PC-3 (cell line): Measurements from ENCODE around the gene SPPL2B. TPM values are rescaled to one million over a fixed set of nuclear protein-coding genes. Genes with fewer than 3 reads are reported as not detected.
"Not testable (repeated sequence)": the region's sequence is repeated elsewhere in the genome, so short reads cannot be mapped to it uniquely, and the experiment has no call there.

Source experiments
- ATAC-seq: fragments of 200-7000 bp; cut with Tn5 transposase; 2 replicates; pipeline ENCODE4 v1.9.1; 2020; ENCODE audit warnings: mild to moderate bottlenecking, moderate library complexity
- BruUV-seq: library from RNA; stranded (reverse); fragments of 400-500 nt; replicated peaks from 2 replicates; lab custom pipeline; 2021; lab: Mats Ljungman, UMichigan
- CTCF ChIA-PET: fragments of 300-600 bp; sonication (Branson Sonifier 250); formaldehyde crosslinking; loops from one replicate; lab custom pipeline; 2022; ENCODE audit warnings: antibody characterized with exemption; lab: Charles Lee
- POLR2A ChIA-PET: fragments of 300-600 bp; sonication (Branson Sonifier 250); formaldehyde crosslinking; loops from one replicate; lab custom pipeline; 2022; ENCODE audit warnings: antibody characterized with exemption; ENCODE audit not compliant: unreplicated experiment; lab: Charles Lee
- DNase-seq: peaks from one replicate; pipeline ENCODE4 v3.0.0-alpha.2; 2015
- H2AFZ ChIP-seq: fragments of 300-600 bp; sonication (generic); 2 replicates; pipeline ENCODE4 v1.6.0; 2016; ENCODE audit warnings: antibody characterized with exemption, low read length
- H3F3A ChIP-seq: fragments of 300-600 bp; sonication (generic); one replicate; pipeline ENCODE4 v1.6.0; 2017; ENCODE audit warnings: antibody characterized with exemption, low read length, control low read depth, mild to moderate bottlenecking; ENCODE audit not compliant: unreplicated experiment
- H3K27ac ChIP-seq: fragments of 300-600 bp; sonication (generic); 2 replicates; pipeline ENCODE4 v1.5.1; 2016; ENCODE audit warnings: mild to moderate bottlenecking, low read length
- H3K27me3 ChIP-seq: fragments of 300-600 bp; sonication (generic); 2 replicates; pipeline ENCODE4 v1.6.1; 2016; ENCODE audit warnings: low read length, mixed read lengths
- H3K36me3 ChIP-seq: fragments of 300-600 bp; sonication (generic); 2 replicates; pipeline ENCODE4 v1.6.1; 2016; ENCODE audit warnings: low read depth, mixed run types, low read length, mixed read lengths
- H3K4me1 ChIP-seq: fragments of 300-600 bp; sonication (generic); 2 replicates; pipeline ENCODE4 v1.5.1; 2016; ENCODE audit warnings: low read length; ENCODE audit not compliant: insufficient read depth
- H3K4me2 ChIP-seq: fragments of 300-600 bp; sonication (generic); 2 replicates; pipeline ENCODE4 v1.6.0; 2016; ENCODE audit warnings: low read length
- H3K4me3 ChIP-seq: fragments of 300-600 bp; sonication (generic); 2 replicates; pipeline ENCODE4 v1.5.1; 2016; ENCODE audit warnings: mild to moderate bottlenecking, low read length, mixed read lengths
- H3K79me2 ChIP-seq: fragments of 300-600 bp; sonication (generic); 2 replicates; pipeline ENCODE4 v1.6.1; 2017; ENCODE audit warnings: low read length, mixed read lengths
- H3K9ac ChIP-seq: fragments of 300-600 bp; sonication (generic); 2 replicates; pipeline ENCODE4 v1.6.0; 2016; ENCODE audit warnings: mild to moderate bottlenecking, low read length
- H3K9me2 ChIP-seq: fragments of 300-600 bp; sonication (generic); replicated peaks from 2 replicates; pipeline ENCODE4 v1.6.1; 2016; ENCODE audit warnings: mixed run types, low read length, mixed read lengths
- H3K9me3 ChIP-seq: fragments of 300-600 bp; sonication (generic); 2 replicates; pipeline ENCODE4 v1.6.1; 2016; ENCODE audit warnings: low read length, mixed read lengths
- H4K20me1 ChIP-seq: fragments of 300-600 bp; sonication (generic); 2 replicates; pipeline ENCODE4 v1.6.1; 2016; ENCODE audit warnings: low read length, mixed read lengths
- EZH2 ChIP-seq: fragments of 300-600 bp; sonication (generic); IDR thresholded peaks from one replicate; pipeline ENCODE4 v1.6.1; 2017; ENCODE audit warnings: antibody characterized with exemption, mild to moderate bottlenecking, low read length; ENCODE audit not compliant: unreplicated experiment
- EZH2phosphoT487 ChIP-seq: fragments of 300-600 bp; sonication (generic); IDR thresholded peaks from 2 replicates; pipeline ENCODE4 v1.6.1; 2018; ENCODE audit warnings: mild to moderate bottlenecking, antibody characterized with exemption, low read length, borderline replicate concordance
- intact Hi-C: fragments of 100-400 bp; cut with micrococcal nuclease; formaldehyde crosslinking; loops from 2 replicates; pipeline ENCODE4 v1.9.0; 2023
- total RNA-seq: library from RNA; depleted of rRNA; stranded (reverse); fragments of >200 nt; gene quantifications from 2 replicates; pipeline ENCODE4 v1.2.3, GENCODE V29; 2014
- TF ChIP-seq, protein P1 (sequence below): fragments of 300-600 bp; sonication (generic); conservative IDR thresholded peaks from 2 replicates; pipeline ENCODE4 v1.5.1; 2017; ENCODE audit warnings: antibody characterized with exemption, low read depth, mild to moderate bottlenecking, low read length

SPPL2B gene
- total RNA-seq, 1 experiment from 2014 or later, result 28.6 TPM

DNA sequence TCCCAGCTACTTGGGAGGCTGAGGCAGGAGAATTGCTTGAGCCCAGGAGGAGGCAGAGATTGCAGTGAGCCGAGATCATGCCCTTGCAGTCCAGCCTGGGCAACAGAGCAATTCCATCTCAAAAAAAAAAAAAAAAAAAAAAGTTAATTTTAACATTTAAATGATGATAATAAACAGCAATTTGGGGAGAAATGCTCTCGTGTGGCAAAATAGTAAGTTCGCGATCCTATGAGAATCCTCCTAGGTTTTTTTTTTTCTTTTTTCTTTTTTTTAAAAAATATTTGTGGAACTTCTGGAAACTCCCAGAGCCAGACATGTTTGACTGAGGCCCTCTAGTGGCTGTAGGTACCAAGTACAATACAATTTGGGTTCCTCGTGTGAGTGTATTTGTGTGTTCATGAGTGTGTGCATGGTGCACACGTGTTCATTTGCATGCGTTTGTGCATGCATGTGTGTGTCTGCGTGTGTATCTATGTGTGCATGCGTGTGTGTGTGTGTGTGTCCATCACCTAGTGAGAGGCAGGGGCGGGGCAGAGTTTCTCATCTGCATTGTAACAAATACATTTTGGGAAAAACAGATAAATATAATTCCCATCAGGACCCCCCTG is 62.7 kb downstream of the SPPL2B start:
- POLR2A ChIA-PET, result no interaction called here
- TF ChIP-seq EZH2phosphoT487 (no peak), EZH2 (no peak)
- TF ChIP-seq, protein P1, sequence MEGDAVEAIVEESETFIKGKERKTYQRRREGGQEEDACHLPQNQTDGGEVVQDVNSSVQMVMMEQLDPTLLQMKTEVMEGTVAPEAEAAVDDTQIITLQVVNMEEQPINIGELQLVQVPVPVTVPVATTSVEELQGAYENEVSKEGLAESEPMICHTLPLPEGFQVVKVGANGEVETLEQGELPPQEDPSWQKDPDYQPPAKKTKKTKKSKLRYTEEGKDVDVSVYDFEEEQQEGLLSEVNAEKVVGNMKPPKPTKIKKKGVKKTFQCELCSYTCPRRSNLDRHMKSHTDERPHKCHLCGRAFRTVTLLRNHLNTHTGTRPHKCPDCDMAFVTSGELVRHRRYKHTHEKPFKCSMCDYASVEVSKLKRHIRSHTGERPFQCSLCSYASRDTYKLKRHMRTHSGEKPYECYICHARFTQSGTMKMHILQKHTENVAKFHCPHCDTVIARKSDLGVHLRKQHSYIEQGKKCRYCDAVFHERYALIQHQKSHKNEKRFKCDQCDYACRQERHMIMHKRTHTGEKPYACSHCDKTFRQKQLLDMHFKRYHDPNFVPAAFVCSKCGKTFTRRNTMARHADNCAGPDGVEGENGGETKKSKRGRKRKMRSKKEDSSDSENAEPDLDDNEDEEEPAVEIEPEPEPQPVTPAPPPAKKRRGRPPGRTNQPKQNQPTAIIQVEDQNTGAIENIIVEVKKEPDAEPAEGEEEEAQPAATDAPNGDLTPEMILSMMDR, result peak; percentile 70
- BruUV-seq, result no TSS peak
- Histone ChIP-seq H3K9me2 (no peaks in the 10 kb centered on the region), H3K4me1 (no peaks in the 10 kb centered on the region), H3K9me3 (no peaks in the 10 kb centered on the region), H3F3A (no peaks in the 10 kb centered on the region), H3K36me3 (no peaks in the 10 kb centered on the region), H3K79me2 (no peaks in the 10 kb centered on the region), H4K20me1 (no peaks in the 10 kb centered on the region), H3K27ac (no peak overlapping the region), H2AFZ (no peak overlapping the region), H3K4me3 (no peak overlapping the region), H3K27me3 (no peaks in the 10 kb centered on the region), H3K9ac (no peak overlapping the region), H3K4me2 (peak overlapping the region; percentile 42; the same call in 1 of the 2 replicates)
- DNase-seq, result peak; percentile 69
- CTCF ChIA-PET, result interaction anchor here (0.6 kb wide), 1 partner anchor 1970 kb away, joined by 4 read pairs; no protein-coding TSS in a partner anchor
- intact Hi-C loops, result no loop called here
- no peak for ATAC-seq

DNA sequence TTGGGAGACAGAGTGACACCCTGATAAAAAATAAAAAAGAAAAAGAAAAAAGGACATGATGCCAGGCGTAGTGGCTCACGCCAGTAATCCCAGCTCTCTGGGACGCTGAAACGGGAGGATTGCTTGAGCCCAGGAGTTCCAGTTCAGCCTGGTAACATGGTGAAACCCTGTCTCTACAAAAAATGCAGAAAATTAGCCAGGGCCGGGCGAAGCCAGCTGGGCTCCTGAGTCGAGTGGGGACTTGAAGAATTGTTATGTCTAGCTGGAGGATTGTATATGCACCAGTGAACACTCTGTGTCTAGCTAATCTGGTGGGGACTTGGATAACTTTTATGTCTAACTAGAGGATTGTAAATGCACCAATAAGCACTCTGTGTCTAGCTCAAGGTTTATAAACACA is 63.9 kb downstream of the SPPL2B start:
- Histone ChIP-seq H4K20me1 (no peaks in the 10 kb centered on the region), H3K4me2 (no peak overlapping the region), H3K79me2 (no peaks in the 10 kb centered on the region), H3K4me1 (no peaks in the 10 kb centered on the region), H3F3A (no peaks in the 10 kb centered on the region), H3K4me3 (no peak overlapping the region), H3K27ac (no peak overlapping the region), H3K9ac (no peak overlapping the region), H3K9me2 (no peaks in the 10 kb centered on the region), H3K27me3 (no peaks in the 10 kb centered on the region), H3K9me3 (no peaks in the 10 kb centered on the region), H3K36me3 (no peaks in the 10 kb centered on the region), H2AFZ (no peak overlapping the region)
- BruUV-seq, result no TSS peak
- POLR2A ChIA-PET, result no interaction called here
- ATAC-seq (no peak), DNase-seq (no peak)
- intact Hi-C loops, result no loop called here
- CTCF ChIA-PET, result interaction anchor here (0.6 kb wide), 1 partner anchor 215 kb away, joined by 3 read pairs; no protein-coding TSS in a partner anchor
- TF ChIP-seq EZH2phosphoT487 (no peak), EZH2 (no peak)
- TF ChIP-seq, protein P1, result no peak

DNA sequence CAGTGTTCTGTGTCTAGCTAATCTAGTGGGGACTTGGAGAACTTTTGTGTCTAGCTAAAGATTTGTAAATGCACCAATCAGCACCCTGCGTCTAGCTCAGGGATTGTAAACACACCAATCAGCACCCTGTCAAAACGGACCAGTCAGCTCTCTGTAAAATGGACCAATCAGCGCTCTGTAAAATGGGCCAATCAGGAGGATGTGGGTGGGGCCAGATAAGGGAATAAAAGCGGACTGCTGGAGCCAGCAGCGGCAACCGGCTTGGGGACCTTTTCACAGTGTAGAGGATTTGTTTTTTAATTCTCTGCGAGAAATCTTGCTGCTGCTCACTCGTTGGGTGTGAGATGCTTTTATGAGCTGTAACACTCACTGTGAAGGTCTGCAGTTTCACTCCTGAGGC is 64.4 kb downstream of the SPPL2B start:
- POLR2A ChIA-PET, H2AFZ ChIP-seq, H3K36me3 ChIP-seq, H3K4me3 ChIP-seq, intact Hi-C loops, H3K79me2 ChIP-seq, ATAC-seq, H4K20me1 ChIP-seq, H3F3A ChIP-seq, H3K4me2 ChIP-seq, BruUV-seq, CTCF ChIA-PET, H3K27me3 ChIP-seq, H3K9me2 ChIP-seq, H3K27ac ChIP-seq, H3K4me1 ChIP-seq, H3K9me3 ChIP-seq, H3K9ac ChIP-seq: not testable (repeated sequence)
- DNase-seq, result peak; percentile 12
